Lower leg skin (tissue), 4 donors: Measurements from ENCODE around the gene TMEM272. TPM values are rescaled to one million over a fixed set of nuclear protein-coding genes. Genes with fewer than 3 reads are reported as not detected.

ENCODE experiments used
- DNase-seq, 2 donors: peaks; one replicate each; pipeline ENCODE4 v3.0.0-alpha.2; 2019; ENCODE audit warnings: low spot score in 2 of 2
- H3K4me3 ChIP-seq: fragments of 200-600 bp; sonication (generic); 2 replicates; pipeline ENCODE4 v1.5.1; 2017; ENCODE audit warnings: mild to moderate bottlenecking, low read depth; ENCODE audit not compliant: poor library complexity, severe bottlenecking
- CTCF ChIP-seq, 3 donors: fragments of 450-650 bp; IDR thresholded peaks; one replicate each; pipeline ENCODE4 v1.5.1; 2016; ENCODE audit warnings: antibody characterized with exemption in 3 of 3, mild to moderate bottlenecking in 3 of 3, moderate library complexity in 2 of 3
- POLR2A ChIP-seq, 2 donors: fragments of 450-650 bp; IDR thresholded peaks; one replicate each; pipeline ENCODE4 v1.6.1; 2016 to 2017; ENCODE audit warnings: antibody characterized with exemption in 2 of 2, mild to moderate bottlenecking in 1 of 2, moderate library complexity in 1 of 2
- WGBS, 2 donors: methylation state at CpG; one replicate each; pipeline ENCODE4 v1.1.5; 2018; 5-methylcytosine and 5-hydroxymethylcytosine counted together
- intact Hi-C: fragments of 100-400 bp; cut with DNase I; formaldehyde crosslinking; loops from one replicate; pipeline ENCODE4 v1.15.0; 2023; ENCODE audit warnings: low total_unique reads
- total RNA-seq, 4 donors: library from RNA; depleted of rRNA; stranded (reverse); fragments of >200 nt; gene quantifications; one replicate each; pipeline ENCODE4 v1.1.0, GENCODE V29; 2016

TMEM272 gene
- total RNA-seq, 4 donors from 2014 or later, result 0.32 TPM; not detected in 3

- intact Hi-C loops, result no loop called here
- TF ChIP-seq CTCF (IDR thresholded peaks at IDR 0.05) (no peak), POLR2A (IDR thresholded peaks at IDR 0.05) (no peak)
- DNase-seq, result no peak
- WGBS, 2 donors, result 83 to 90% methylated on average over 8 of the region's 8 CpGs
- H3K4me3 ChIP-seq, result no peak overlapping the region
These were observed 77.9 kb downstream of the TMEM272 start for GRCh38 chr13:51767100-51767499.

GRCh38 chr13:51765142-51765515, 79.8 kb downstream of the TMEM272 start:
- no peak overlapping the region for H3K4me3 ChIP-seq
- WGBS, 2 donors, result 87 to 88% methylated on average over 4 of the region's 4 CpGs
- DNase-seq, result no peak
- intact Hi-C loops, result no loop called here
- TF ChIP-seq POLR2A (IDR thresholded peaks at IDR 0.05) (no peak), CTCF (IDR thresholded peaks at IDR 0.05) (no peak)

- no peak overlapping the region for H3K4me3 ChIP-seq
- WGBS, 2 donors, result 58 to 62% methylated on average over 12 of the region's 12 CpGs
- TF ChIP-seq CTCF (IDR thresholded peaks at IDR 0.05), result no peak
- no peak for TF ChIP-seq POLR2A (IDR thresholded peaks at IDR 0.05)
- intact Hi-C loops, result no loop called here
- peak; percentile 88 to 95 for DNase-seq
These were observed 80.5 kb downstream of the TMEM272 start for GRCh38 chr13:51764184-51765141.

GRCh38 chr13:51763486-51763885, 81.5 kb downstream of the TMEM272 start:
- whole genome bisulfite sequencing, 2 donors, result 90 to 96% methylated on average over 2 of the region's 2 CpGs

More at GRCh38 chr13:51763486-51763885, 81.5 kb downstream of the TMEM272 start:
- TF ChIP-seq POLR2A (IDR thresholded peaks at IDR 0.05) (no peak), CTCF (IDR thresholded peaks at IDR 0.05) (no peak)
- H3K4me3 ChIP-seq, result no peak overlapping the region
- intact Hi-C loops, result no loop called here
- DNase-seq, result no peak

Other genes with a start within 250 kb of the TMEM272 start
- gene DHRS12, start 41.0 kb downstream of the TMEM272 start, total RNA-seq, result 10 to 100 TPM in 2 of 4 donors, 1 to 10 TPM in 2; 7.6 to 11.8 (median 10.3) TPM
- gene CCDC70, start 16.8 kb upstream of the TMEM272 start, total RNA-seq, result not detected
- gene ATP7B, start 166.3 kb upstream of the TMEM272 start, total RNA-seq, result 1 to 10 TPM; 2.6 to 6.1 (median 4.0) TPM
- gene ALG11, start 167.2 kb upstream of the TMEM272 start, total RNA-seq, result 10 to 100 TPM in 3 of 4 donors, 1 to 10 TPM in 1; 8.2 to 27.9 (median 16.2) TPM
- 10 to 100 TPM in 2 of 4 donors, 1 to 10 TPM in 2; 7.0 to 12.1 (median 9.3) TPM for gene UTP14C, start 179.5 kb upstream of the TMEM272 start, total RNA-seq